ENCODE results near the gene GJB1. TPM values are rescaled to one million over a fixed set of nuclear protein-coding genes. Genes with fewer than 3 reads are reported as not detected.

GJB1 gene
- total RNA-seq, 2 donors from 2014 or later, result not detected

DNA sequence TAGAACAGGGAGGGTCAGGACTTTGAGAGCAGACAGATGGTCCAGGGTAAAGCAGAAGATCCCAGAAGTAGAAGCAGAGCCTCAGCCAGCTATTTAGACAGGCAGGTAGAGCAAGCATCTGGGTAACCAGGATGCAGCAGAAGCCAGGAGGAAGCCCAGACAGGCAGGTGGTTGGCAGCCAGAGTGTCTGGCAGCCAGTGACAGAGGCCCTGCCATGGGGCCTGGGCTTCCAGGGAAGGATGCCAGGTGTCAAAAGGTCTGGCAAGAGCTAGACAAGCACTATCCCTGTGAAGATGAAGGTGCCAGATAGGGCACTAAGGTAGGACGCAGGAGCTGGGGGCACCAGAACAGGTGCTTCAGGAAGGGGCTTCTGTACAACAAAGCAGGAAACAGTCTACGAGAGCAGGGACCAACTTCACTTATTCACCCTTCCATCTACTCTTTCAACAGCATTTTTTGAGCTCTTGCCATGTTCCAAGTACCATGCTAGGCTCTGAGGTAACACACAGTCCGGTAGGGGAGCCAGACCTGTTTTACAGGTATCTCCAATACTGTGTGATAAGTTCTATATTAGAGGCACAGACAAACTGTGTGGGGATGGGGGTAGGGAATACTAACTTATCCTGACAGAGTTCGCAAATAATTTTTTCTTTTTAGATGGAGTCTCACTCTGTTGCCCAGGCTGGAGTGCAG is 38.1 kb upstream of the GJB1 start:
- H3K9me3 ChIP-seq, result no peaks in the 10 kb centered on the region
- H3K27me3 ChIP-seq, result no peaks in the 10 kb centered on the region
- no peak for DNase-seq (ENCODE audit: low spot score)
- no peaks in the 10 kb centered on the region for H3K36me3 ChIP-seq
- no peak overlapping the region for H3K27ac ChIP-seq
- TF ChIP-seq, protein P1, sequence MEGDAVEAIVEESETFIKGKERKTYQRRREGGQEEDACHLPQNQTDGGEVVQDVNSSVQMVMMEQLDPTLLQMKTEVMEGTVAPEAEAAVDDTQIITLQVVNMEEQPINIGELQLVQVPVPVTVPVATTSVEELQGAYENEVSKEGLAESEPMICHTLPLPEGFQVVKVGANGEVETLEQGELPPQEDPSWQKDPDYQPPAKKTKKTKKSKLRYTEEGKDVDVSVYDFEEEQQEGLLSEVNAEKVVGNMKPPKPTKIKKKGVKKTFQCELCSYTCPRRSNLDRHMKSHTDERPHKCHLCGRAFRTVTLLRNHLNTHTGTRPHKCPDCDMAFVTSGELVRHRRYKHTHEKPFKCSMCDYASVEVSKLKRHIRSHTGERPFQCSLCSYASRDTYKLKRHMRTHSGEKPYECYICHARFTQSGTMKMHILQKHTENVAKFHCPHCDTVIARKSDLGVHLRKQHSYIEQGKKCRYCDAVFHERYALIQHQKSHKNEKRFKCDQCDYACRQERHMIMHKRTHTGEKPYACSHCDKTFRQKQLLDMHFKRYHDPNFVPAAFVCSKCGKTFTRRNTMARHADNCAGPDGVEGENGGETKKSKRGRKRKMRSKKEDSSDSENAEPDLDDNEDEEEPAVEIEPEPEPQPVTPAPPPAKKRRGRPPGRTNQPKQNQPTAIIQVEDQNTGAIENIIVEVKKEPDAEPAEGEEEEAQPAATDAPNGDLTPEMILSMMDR (IDR thresholded peaks at IDR 0.05), result no peak
- peaks cover 0 to 6% of the 10 kb centered on the region in 2 donors for H3K4me1 ChIP-seq
- H3K4me3 ChIP-seq, result no peak overlapping the region

DNA sequence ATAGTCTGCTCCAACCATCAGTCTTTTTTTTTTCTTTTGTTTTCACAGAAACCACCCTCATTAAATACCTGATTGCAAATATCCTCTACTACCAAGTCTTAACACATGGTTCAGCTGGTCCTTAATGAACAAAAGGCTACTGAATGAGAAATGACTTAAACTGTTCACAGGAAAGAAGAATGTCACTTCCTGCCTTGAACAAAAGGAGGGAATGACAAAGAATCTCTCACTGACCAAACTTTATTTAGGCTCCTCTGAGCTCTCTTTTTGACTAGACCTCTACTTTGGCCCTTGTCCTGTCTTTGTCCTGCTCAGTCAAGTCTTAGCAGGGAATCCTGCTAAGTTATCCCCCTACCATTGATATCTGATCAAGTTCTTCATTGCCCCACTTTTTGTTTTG is 31.8 kb upstream of the GJB1 start:
- Histone ChIP-seq H3K27me3 (no peaks in the 10 kb centered on the region), H3K9me3 (no peaks in the 10 kb centered on the region), H3K4me3 (no peak overlapping the region), H3K36me3 (no peaks in the 10 kb centered on the region), H3K27ac (no peak overlapping the region), H3K4me1 (no peaks in the 10 kb centered on the region)
- DNase-seq (ENCODE audit: low spot score), result no peak
- TF ChIP-seq, protein P1 (IDR thresholded peaks at IDR 0.05), result no peak

DNA sequence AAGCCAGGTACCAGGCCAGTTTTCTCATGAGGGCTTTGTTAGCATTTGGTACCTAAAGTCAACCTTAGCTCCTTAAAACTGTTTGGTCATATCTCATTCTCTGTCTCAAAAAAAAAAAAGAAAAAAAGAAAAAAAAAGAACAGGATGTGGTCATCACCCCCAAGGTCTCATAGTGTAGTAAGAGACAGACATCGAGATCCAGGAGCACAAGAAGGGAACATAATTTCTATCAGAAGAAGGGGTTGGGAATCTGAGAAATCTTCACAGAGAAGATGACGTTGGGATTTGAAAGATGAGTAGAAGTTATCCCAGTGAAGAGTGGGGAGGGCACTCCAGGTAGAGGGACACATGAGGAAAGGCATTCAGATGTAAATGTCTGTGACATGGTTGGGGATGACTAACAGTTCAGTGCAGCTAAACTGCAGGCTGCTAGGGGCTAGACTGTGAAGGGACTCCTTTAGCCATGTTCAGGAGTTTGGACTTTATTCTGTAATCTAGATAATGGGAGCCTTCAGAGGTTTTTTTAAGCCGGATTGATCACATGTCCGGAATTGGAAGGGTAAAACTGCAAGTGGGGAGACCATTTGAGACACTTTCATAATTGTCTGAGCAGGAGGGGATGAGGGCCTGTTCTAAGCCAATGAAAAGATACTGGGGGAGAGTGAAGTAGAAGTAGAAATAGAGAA is 26.9 kb upstream of the GJB1 start:
- no peaks in the 10 kb centered on the region for H3K4me1 ChIP-seq
- DNase-seq (ENCODE audit: low spot score), result no peak
- TF ChIP-seq, protein P1 (IDR thresholded peaks at IDR 0.05), result no peak
- H3K9me3 ChIP-seq, result no peaks in the 10 kb centered on the region
- no peak overlapping the region for H3K4me3 ChIP-seq
- no peak overlapping the region for H3K27ac ChIP-seq
- no peaks in the 10 kb centered on the region for H3K36me3 ChIP-seq
- no peaks in the 10 kb centered on the region for H3K27me3 ChIP-seq

DNA sequence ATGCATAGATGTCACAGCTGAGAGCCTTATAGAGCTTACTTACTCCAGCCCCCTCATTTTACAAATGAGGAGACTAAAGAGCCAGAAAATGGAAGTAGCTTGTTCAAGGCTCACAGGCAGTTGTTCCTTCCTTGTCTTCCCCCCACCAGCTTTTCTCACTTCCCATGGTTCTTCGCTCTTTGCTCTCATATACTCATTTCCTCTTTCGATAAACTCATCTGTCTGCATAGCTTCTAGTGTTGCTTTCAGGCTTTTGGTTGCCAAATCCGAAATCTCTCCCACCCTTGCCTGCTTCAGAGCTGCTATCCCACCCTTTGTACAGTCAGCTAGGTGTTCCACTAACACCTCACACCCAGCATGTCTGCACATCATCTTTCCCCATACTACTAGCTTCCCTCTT is 25.0 kb upstream of the GJB1 start:
- H3K27ac ChIP-seq, result no peak overlapping the region
- no peak for DNase-seq (ENCODE audit: low spot score)
- TF ChIP-seq, protein P1 (IDR thresholded peaks at IDR 0.05), result no peak
- H3K36me3 ChIP-seq, result no peaks in the 10 kb centered on the region
- no peak overlapping the region for H3K4me3 ChIP-seq
- no peaks in the 10 kb centered on the region for H3K4me1 ChIP-seq
- H3K27me3 ChIP-seq, result no peaks in the 10 kb centered on the region
- no peaks in the 10 kb centered on the region for H3K9me3 ChIP-seq

DNA sequence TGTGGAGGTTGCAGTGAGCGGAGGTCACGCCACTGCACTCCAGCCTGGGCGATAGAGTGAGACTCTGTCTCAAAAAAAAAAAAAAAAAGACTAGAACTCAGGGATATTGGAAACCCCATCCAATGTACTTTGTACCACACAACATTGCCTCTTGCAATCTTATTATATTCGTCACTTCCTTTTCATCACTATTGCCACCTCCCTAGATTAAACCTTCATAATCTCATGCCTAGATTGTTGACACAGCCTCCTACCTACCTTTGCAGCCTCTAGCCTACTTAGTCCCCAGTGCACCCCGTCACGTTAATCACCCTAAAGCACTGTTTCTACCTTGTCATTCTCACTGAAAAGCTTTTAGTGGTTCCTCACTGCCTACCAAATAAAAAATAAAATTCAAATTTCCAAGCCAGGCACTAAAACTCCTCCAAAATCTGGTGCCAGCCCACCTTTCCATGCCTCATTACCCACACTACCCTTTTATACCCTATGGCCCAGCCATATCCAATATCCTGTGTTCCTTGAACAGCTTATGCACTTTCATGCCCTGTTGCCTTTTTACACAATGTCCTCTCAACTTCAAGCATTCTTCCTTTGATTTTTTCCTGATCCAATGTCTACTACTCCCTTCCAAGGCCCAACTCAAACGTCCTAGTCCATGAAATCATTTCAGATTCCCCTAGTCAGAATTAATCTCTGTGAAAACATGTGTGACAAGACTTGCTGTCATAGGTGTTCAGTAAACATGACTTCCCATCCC is 23.6 kb upstream of the GJB1 start:
- H3K9me3 ChIP-seq, result no peaks in the 10 kb centered on the region
- TF ChIP-seq, protein P1 (IDR thresholded peaks at IDR 0.05), result no peak
- no peak for DNase-seq (ENCODE audit: low spot score)

More for the DNA sequence above, 23.6 kb upstream of the GJB1 start:
- Histone ChIP-seq H3K27ac (no peak overlapping the region), H3K4me3 (no peak overlapping the region), H3K27me3 (no peaks in the 10 kb centered on the region), H3K4me1 (no peaks in the 10 kb centered on the region), H3K36me3 (no peaks in the 10 kb centered on the region)
